Stimulated activated CD8-positive, alpha-beta memory T cell treated with anti-CD3 and anti-CD28 coated beads, Interleukin-15, amount 100 ng/mL, for 24 hours (primary cell): Measurements from ENCODE around the gene CDK10.
"Not testable (repeated sequence)": the region's sequence is repeated elsewhere in the genome, so short reads cannot be mapped to it uniquely, and the experiment has no call there.

Experiments used
- DNase-seq: peaks from one replicate; pipeline ENCODE4 v3.0.0-alpha.2; 2020; ENCODE audit warnings: low read depth

CDK10 gene

DNA sequence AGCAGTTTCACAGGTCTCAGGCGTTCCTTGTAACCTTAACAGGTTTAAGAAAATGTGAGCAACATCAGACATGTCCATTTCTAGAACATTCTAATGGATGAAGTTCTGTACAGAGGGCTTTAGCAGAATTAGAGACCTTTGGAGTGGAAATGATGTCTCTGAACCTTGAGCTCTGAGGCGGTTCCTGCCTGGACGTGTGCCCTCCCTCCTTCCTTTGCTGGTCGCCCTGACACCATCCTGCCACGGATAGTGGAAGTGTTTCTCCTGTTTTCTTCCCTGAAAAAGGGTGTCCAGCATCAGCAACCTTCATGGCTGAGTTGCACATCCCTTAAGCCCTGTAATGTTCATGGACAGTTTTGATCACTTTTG lies 17.7 kb upstream of the CDK10 start:
- no peak for DNase-seq

DNA sequence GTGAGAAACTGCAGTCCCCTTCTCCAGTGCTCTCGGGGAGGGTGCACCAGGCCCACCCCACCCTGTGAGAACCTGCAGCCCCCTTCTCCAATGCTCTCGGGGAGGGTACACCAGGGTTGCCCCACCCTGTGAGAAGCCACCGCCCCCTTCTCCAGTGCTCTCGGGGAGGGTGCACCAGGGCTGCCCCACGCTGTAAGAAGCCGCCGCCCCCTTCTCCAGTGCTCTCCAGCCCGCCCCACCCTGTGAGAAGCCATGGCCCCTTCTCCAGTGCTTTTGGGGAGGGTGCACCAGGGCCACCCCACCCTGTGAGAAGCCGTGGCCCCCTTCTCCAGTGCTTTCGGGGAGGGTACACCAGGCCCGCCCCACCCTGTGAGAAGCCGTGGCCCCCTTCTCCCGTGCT lies 16.7 kb upstream of the CDK10 start:
- DNase-seq = no peak

DNA sequence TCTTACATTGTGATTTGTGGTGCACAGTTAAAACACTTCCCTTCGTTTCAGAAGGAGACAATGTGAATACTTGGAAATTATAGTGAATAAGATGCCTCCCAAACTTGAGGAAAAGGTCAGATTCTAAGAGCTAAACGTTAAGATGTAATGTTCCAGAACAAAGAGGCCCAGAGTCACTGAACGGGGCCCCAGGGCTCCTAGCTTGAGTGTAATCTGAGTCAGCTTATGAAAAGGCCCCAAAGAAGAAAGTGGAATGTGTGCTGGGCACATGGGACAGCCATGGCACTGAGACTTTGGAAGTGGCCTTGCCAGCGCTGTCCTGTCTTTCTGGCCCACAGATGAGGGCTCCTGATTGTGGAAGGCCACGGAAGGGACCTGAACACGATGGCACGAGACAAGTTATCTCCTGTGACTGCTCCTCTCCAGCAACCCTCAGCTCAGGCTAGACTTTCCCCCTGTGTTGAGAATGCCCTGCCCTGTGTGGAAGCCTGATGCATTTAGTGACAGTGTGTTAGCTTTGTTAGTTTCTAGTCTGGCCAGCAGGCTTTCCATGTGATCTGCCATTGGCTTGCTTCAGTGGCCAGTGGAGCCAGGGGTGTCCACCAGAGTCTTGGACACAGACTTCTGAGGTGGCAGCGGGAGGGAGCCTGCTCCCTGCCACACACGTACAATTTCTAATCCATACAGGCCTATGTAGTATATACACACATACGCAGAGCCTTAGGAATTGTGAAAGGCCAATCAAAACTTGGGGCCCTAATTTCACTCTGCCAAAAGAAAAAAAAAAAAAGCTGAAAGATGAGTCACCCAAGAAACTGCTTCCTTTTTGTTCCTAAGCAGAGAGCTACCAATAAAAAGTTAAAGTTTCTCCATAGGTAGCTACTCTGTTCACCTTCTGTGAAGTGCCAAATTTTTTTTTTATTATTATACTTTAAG lies 15.7 kb upstream of the CDK10 start:
- no peak for DNase-seq

DNA sequence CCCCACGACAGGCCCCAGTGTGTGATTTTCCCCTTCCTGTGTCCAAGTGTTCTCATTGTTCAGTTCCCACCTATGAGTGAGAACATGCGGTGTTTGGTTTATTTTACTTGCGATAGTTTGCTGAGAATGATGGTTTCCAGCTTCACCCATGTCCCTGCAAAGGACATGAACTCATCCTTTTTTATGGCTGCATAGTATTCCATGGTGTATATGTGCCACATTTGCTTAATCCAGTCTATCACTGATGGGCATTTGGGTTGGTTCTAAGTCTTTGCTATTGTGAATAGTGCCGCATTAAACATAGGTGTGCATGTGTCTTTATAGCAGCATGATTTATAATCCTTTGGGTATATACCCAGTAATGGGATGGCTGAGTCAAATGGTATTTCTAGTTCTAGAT lies 14.9 kb upstream of the CDK10 start:
- DNase-seq = not testable (repeated sequence)

DNA sequence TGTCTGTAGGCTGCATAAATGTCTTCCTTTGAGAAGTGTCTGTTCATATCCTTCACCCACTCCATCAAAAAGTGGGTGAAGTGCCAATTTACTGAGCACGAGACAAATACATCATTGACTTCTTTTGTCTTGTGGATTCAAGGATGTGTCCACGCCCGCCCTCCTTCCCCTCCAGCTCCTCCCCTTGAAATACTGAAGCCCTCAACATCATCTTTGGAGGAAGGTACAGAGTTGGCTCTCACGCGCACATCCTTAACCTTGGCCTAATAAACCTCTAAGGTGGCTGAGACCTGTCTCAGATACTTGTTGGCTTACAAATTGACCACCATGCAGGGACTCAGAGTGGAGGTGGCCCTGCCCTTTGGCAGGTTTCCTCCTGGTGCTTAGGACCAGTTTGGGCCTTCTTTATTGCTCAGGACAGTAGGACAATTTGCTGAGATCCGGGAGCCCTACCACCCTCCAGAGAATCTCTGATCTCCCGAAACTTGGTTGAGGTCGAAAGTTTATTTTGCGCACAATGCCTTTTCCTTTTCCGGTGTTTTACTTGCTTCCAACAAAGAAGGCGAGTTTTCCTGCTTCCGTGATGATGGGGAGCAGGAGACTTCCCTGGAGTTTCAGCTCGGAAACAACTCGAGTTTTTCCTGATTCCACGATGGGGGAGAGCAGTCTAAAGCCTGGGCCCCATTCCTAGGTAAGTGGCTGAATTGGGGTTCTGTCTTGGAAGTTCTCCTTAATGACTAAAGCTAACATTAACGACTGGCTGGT lies 14.1 kb upstream of the CDK10 start:
- no peak for DNase-seq

- DNase-seq = no peak
Measured at GRCh38 chr16:89678258-89678657, 8.2 kb upstream of the CDK10 start.

GRCh38 chr16:89685916-89686315 lies 573 bp upstream of the CDK10 start:
- no peak for DNase-seq

DNA sequence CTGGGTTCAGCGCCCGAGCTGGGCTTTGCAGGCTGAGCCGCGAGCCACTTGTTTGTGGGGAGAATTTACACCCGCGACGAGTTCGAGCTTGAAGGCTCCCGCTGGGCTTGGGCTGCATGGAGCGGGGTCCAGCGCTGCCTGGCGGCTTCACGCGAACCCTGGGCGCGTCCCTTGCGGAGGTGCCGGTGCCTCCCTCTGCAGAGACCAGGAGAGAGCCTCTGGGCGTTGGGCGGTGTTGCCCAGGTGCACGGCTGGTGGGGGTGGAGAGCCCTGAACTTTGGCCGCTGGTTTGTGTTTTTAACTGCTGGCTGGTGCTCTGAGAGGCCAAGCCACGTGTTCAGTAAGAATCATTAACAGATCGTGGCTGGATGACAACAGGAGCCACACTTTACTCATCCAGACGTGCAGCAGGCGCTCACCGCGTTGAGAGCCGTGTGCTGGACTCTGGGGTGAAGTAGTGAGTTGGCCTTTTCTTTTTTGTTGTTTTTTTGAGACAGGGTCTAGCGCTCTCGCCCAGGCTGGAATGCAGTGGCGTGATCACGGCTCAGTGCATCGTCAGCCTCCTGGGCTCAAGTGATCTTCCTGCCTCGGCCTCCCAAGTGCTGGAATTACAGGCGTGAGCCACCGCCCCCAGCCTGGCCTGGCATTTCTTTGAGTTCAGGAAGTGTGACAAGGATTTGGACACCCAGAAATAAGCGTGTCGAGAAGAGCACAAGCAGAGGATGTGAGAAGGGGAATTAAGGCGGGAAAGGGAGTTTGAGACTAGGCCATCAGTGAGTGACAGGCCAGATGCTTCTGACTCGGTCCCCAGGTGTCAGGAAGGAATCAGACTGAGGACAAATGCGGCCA lies 827 bp downstream of the CDK10 start:
- DNase-seq = no peak

- DNase-seq = no peak
Measured at GRCh38 chr16:89688395-89688794, 1.9 kb downstream of the CDK10 start.

- DNase-seq = no peak
Measured at GRCh38 chr16:89689142-89689541, 2.7 kb downstream of the CDK10 start.

DNA sequence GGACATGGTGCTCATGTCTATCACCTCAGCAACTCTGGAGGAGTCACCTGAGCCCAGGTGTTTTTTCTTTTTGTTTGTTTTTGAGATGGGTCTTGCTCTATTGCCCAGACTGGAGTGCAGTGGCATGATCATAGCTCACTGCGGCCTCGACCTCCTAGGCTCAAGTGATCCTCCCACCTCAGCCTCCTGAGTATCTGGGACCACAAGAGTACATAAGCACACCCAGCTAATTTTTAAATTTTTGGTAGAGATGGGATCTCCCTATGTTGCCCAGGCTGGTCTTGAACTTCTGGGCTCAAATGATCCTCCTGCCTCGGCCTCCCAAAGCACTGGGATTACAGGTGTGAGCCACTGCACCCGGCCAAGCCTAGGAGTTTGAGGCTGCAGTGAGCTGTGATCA lies 3.1 kb downstream of the CDK10 start:
- not testable (repeated sequence) for DNase-seq

DNA sequence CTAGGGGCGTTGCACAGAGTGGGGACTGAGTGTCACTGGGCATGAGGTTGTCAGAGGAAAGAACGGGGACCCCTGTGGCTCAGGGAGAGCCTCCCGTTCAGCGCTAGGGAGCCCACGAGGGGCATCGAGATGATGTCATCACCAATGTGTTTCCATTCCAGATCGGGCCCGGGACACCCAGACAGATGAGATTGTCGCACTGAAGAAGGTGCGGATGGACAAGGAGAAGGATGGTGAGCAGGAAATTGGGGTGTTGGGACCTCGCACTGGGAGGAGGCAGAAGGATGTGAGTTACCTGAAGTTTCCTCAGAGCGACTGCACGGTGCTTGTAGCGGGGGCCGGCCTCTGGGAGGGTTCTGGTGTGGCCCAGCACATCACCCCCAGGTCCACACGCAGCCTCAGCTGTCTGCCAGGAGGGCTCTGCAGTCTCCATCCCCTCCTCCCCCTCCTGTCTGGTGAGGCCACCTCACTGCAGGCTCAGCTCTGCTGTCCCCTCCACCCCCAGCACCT lies 4.0 kb downstream of the CDK10 start:
- DNase-seq = no peak

GRCh38 chr16:89691231-89691985 lies 4.9 kb downstream of the CDK10 start:
- DNase-seq = no peak

GRCh38 chr16:89691986-89692569 lies 5.6 kb downstream of the CDK10 start:
- no peak for DNase-seq

DNA sequence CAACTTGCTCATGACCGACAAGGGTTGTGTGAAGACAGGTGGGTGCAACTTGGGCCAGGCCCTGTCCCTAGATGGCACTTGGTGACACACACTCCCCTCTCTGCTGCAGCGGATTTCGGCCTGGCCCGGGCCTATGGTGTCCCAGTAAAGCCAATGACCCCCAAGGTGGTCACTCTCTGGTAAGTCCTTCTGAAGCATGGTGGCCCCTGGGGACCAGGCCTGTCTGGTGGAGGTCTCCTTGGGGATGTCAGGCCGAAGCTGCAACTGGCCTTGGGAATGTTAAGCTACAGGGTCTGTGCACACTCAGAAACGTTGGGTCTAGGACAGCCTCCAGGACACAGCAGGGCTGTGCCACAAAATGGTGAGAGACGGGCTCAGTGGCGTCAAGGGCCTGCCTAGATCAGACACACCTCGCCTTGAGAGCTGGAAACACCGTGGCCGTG lies 6.8 kb downstream of the CDK10 start:
- no peak for DNase-seq

DNA sequence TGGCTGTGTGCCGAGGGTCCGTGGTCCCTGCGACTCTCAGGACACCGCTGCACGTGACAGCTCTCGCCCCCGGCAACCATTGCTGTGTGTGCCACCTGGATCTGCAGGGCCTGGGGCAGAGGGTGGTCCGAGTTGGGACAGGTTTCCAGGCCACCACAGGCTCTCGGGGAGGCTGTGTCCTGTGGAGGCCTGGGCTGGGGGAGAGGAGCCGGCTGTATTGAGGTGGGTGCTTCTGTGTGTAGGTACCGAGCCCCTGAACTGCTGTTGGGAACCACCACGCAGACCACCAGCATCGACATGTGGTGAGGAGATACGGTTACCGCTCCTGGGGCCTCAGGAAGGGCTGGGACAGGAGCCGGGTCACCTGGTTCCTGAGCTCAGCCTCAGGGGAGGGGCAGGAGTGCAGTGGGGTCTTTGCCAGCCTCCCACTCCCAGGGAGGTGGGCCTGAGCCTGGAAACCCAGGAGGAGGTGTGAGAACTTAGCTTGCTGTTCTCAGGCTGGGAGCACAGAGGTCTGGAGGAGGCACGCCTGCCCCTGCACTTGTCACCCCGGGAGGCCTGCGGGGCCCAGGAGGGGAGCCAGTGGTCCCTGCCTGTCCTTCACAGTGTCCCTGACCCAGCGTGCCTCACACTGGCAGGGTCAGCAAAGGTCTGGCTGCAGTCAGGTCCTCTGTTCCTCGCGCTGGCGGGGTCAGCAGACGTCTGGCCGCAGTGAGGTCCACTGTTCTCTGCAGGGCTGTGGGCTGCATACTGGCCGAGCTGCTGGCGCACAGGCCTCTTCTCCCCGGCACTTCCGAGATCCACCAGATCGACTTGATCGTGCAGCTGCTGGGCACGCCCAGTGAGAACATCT lies 7.7 kb downstream of the CDK10 start:
- DNase-seq = no peak

DNA sequence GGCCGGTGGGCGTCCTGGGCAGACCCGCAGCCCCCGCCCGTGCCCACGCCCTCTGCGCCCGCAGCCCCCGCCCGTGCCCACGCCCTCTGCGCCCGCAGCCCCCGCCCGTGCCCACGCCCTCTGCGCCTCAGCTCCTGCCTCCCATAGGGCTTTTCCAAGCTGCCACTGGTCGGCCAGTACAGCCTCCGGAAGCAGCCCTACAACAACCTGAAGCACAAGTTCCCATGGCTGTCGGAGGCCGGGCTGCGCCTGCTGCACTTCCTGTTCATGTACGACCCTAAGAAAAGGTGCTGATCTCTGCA lies 8.2 kb downstream of the CDK10 start:
- not testable (repeated sequence) for DNase-seq

DNA sequence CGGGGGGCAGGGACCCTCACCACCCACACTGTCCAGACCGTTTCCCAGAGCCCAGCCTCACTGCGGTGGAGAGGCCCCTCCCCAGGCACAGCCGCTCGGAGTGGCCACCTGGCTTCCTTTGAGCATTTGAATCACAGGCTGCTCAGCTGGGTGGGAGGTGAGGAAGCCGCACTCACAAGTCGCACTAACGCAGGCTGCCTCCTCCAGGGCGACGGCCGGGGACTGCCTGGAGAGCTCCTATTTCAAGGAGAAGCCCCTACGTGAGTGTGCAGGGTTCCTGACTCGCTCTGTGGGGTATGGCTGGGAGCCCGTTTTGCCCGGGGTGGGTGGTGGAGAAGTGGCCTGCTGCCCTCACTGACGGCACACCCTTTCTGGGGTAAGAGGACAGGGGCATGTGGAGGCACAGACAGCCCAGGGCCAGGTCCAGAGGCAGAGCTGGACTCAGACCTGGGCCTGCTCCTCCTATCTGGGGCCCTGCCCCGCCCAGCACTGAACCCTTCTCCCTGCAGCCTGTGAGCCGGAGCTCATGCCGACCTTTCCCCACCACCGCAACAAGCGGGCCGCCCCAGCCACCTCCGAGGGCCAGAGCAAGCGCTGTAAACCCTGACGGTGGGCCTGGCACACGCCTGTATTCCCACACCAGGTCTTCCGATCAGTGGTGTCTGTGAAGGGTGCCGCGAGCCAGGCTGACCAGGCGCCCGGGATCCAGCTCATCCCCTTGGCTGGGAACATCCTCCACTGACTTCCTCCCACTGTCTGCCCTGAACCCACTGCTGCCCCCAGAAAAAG lies 8.8 kb downstream of the CDK10 start:
- DNase-seq = no peak
